Psoas muscle (tissue), 8 donors: Measurements from ENCODE around the gene DESI2. TPM values are rescaled to one million over a fixed set of nuclear protein-coding genes. Genes with fewer than 3 reads are reported as not detected.

Experiments
- ATAC-seq, 4 donors: fragments of 200-7000 bp; cut with Tn5 transposase; one replicate each; pipeline ENCODE4 v1.9.1; 2020; ENCODE audit warnings: moderate library complexity in 3 of 4, mild to moderate bottlenecking in 2 of 4
- DNase-seq, 2 donors: peaks; one replicate each; pipeline ENCODE4 v3.0.0-alpha.2; 2020
- H3K27ac ChIP-seq: fragments of 200-600 bp; one replicate; pipeline ENCODE4 v1.8.0; 2022
- H3K27me3 ChIP-seq, 3 donors: fragments of 200-600 bp in 1 of 3; one replicate each; pipeline versions ENCODE4 v1.6.1 to v1.8.0; 2013 to 2022; ENCODE audit warnings: low read length in 2 of 3, mild to moderate bottlenecking in 2 of 3, moderate library complexity in 1 of 3; ENCODE audit not compliant: insufficient read depth in 3 of 3
- H3K36me3 ChIP-seq, 2 donors: fragments of 200-600 bp in 1 of 2; one replicate each; pipeline versions ENCODE4 v1.6.1 to v1.8.0; 2013 to 2022; ENCODE audit warnings: low read depth in 1 of 2, mild to moderate bottlenecking in 1 of 2, moderate library complexity in 1 of 2; ENCODE audit not compliant: insufficient read depth in 1 of 2
- H3K4me1 ChIP-seq: fragments of 200-600 bp; one replicate; pipeline ENCODE4 v1.8.0; 2022
- H3K4me3 ChIP-seq: fragments of 200-600 bp; one replicate; pipeline ENCODE4 v1.8.0; 2022; ENCODE audit warnings: mild to moderate bottlenecking
- H3K9me3 ChIP-seq: fragments of 200-600 bp; one replicate; pipeline ENCODE4 v1.8.0; 2022
- WGBS, 3 donors: extraction: QIAGEN DNeasy Blood & Tissue Kit; methylation state at CpG; one replicate each; pipeline versions ENCODE4 v1.1.6 to v1.1.7; 2013; 5-methylcytosine and 5-hydroxymethylcytosine counted together
- intact Hi-C, 2 donors: fragments of 100-400 bp; cut with DNase I; formaldehyde crosslinking; loops; one replicate each; pipeline versions ENCODE4 v1.11.0 to v1.14.2; 2022
- polyA plus RNA-seq, 3 donors: library from polyadenylated mRNA; stranded (reverse); fragments of 200-250 nt; gene quantifications; one replicate each; pipeline ENCODE4 v1.2.3, GENCODE V29; 2013
- total RNA-seq, 4 donors: library from RNA; stranded (reverse); fragmentation: NEBNext Ultra II Directional in 2 of 4; extraction: Animal tissue kit (Norgen Biotek cat#: 25700) in 2 of 4; gene quantifications; one replicate each; pipeline versions ENCODE4 v1.2.1 to v1.2.4, GENCODE V29; 2021 to 2023
- TF ChIP-seq, protein P1 (sequence below): fragments of 200-600 bp; IDR thresholded peaks from one replicate; pipeline ENCODE4 v1.8.0; 2022; ENCODE audit warnings: antibody characterized with exemption
- donor health status: healthy with polysubstance abuse.
- donor health status: DM: no; HTN: no; CAD: no; lungs with moderate emphysema.
- donor health status: Bipolar disorder and iron deficiency.
- donor health status: healthy.
- donor health status: DM: yes; HTN: yes; CAD: no.
- donor health status: DM: no; HTN: no; CAD: no.
- donor health status: DM: no; HTN: no; CAD: no.
- donor health status: DM: yes; HTN: yes; CAD: no.

DESI2 gene
- total and polyA plus RNA-seq, 7 donors = 10.9 to 43.3 (median 19.5) TPM

DNA sequence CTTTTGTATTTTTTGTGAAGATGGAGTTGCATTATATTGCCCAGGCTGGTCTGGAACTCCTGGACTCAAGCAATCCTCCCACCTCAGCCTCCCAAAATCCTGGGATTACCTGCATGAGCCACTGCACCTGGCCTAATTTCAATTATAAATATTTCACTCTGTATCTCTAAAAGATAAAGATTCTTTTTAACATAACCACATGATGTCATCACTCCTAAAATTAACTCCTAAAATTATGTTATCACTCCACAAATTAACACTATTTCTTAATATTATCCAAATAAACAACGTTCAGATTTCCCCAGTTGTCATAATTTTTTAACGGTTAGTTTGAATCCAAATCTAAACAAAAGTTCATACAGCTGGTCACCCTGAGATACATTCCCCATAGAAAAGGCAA, 43.0 kb downstream of the DESI2 start:
- no peak for DNase-seq
- no peak overlapping the region for H3K27ac ChIP-seq
- no peak for ATAC-seq
- peaks cover 7 to 90% of the 10 kb centered on the region in 2 donors for H3K36me3 ChIP-seq
- WGBS, 3 donors = 94 to 96% (median 96%) methylated on average over 2 of the region's 2 CpGs
- H3K4me1 ChIP-seq = peaks cover 11% of the 10 kb centered on the region
- intact Hi-C loops = no loop called here
- TF ChIP-seq, protein P1, sequence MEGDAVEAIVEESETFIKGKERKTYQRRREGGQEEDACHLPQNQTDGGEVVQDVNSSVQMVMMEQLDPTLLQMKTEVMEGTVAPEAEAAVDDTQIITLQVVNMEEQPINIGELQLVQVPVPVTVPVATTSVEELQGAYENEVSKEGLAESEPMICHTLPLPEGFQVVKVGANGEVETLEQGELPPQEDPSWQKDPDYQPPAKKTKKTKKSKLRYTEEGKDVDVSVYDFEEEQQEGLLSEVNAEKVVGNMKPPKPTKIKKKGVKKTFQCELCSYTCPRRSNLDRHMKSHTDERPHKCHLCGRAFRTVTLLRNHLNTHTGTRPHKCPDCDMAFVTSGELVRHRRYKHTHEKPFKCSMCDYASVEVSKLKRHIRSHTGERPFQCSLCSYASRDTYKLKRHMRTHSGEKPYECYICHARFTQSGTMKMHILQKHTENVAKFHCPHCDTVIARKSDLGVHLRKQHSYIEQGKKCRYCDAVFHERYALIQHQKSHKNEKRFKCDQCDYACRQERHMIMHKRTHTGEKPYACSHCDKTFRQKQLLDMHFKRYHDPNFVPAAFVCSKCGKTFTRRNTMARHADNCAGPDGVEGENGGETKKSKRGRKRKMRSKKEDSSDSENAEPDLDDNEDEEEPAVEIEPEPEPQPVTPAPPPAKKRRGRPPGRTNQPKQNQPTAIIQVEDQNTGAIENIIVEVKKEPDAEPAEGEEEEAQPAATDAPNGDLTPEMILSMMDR = no peak
- no peak overlapping the region for H3K4me3 ChIP-seq
- H3K27me3 ChIP-seq = no peaks in the 10 kb centered on the region
- peaks cover 4% of the 10 kb centered on the region for H3K9me3 ChIP-seq

DNA sequence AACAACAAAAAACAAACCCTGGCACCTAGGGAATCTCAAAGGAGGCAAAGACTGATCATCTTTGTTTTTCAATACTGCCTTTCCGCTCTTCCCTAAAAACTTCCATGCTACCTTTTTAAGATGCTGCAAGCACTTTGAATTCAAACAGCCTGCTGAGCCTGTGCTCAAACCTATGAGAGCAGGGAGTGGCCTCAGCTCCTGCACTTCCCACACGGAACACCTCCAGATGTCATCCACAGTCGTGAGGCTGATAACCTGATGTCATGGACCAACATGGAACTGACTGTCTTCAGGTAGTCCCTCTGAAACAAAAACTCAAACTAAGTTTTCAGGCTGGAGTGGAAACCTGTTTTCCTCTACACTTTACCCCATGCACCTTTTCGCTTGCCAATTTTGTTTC, 46.8 kb downstream of the DESI2 start:
- Histone ChIP-seq H3K9me3 (peaks cover 4% of the 10 kb centered on the region), H3K4me3 (no peak overlapping the region), H3K4me1 (no peaks in the 10 kb centered on the region), H3K27me3 (no peaks in the 10 kb centered on the region), H3K36me3 (peaks cover 7 to 68% of the 10 kb centered on the region in 2 donors), H3K27ac (no peak overlapping the region)
- TF ChIP-seq, protein P1 = no peak
- WGBS, 3 donors = 96 to 99% (median 98%) methylated on average over 4 of the region's 4 CpGs
- DNase-seq (no peak), ATAC-seq (no peak)
- intact Hi-C loops = no loop called here

DNA sequence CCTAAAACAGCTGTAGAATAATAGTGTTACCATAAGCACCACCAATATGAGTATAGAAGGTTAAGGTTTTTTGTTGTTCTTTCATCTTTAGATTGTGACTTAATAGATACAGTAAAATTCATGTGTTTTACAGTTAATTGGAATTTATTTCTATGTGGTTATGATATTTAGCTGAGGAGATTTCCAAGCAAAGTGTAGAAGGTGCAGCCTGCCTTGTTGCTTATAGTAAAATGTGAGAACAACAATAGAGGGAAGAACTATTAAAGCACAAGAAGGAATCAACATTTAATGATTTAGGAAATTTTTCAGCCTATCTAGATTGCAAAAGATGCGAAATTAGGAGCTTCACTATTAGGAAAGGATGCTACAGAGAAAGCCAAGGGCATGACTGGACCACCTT, 47.9 kb downstream of the DESI2 start:
- peaks cover 4% of the 10 kb centered on the region for H3K9me3 ChIP-seq
- WGBS, 3 donors = 96 to 100% (median 100%) methylated on average over 1 of the region's 1 CpG
- H3K27ac ChIP-seq = no peak overlapping the region
- no peaks in the 10 kb centered on the region for H3K27me3 ChIP-seq
- DNase-seq (no peak), ATAC-seq (no peak)
- TF ChIP-seq, protein P1 = no peak
- intact Hi-C loops = no loop called here
- H3K36me3 ChIP-seq = peaks cover 7 to 62% of the 10 kb centered on the region in 2 donors
- H3K4me1 ChIP-seq = no peaks in the 10 kb centered on the region
- no peak overlapping the region for H3K4me3 ChIP-seq

DNA sequence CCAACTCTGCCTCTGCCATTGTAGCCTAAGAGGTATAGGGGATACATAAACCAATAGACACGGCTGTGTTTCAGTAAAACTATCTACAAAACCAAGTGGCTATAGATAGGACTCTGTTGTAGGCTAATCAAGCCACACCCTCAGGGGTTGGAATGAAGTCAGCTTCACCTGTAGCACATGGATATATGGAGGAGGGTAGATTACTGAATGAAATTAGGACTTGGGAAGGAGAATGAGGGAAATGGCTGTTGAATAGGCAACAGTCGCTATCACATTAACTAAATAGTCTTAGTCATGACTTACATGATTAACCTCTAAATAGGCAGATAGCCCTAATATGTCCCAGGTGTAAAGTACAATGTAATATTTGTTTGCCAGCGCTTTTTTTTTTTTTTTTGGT, 49.7 kb downstream of the DESI2 start:
- H3K36me3 ChIP-seq = peaks cover 10 to 66% of the 10 kb centered on the region in 2 donors
- no peak for DNase-seq
- H3K4me3 ChIP-seq = no peak overlapping the region
- H3K27me3 ChIP-seq = no peaks in the 10 kb centered on the region
- intact Hi-C loops = no loop called here
- TF ChIP-seq, protein P1 = no peak
- no peak overlapping the region for H3K27ac ChIP-seq
- 95 to 100% (median 99%) methylated on average over 3 of the region's 3 CpGs for WGBS, 3 donors
- no peaks in the 10 kb centered on the region for H3K4me1 ChIP-seq
- ATAC-seq = no peak
- peaks cover 4% of the 10 kb centered on the region for H3K9me3 ChIP-seq

DNA sequence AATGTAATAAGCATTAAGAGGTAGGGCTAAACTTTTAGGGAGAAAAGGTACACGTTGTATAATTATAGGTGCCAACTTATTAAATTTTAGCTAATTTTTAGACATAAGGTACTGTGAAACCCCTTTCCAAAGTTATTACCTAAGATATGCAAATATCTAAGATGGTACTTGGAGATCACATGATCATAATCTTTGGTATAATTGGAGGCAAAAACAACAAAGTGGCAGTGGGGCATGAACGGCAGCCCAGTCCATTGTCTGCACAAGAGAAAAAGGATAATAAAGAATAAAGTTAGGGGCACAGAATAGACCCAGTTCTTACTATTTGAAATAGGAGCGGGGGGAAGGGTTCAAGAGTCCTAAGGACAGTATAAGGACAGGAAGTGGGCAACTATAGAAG, 51.2 kb downstream of the DESI2 start:
- ATAC-seq = no peak
- no peaks in the 10 kb centered on the region for H3K4me1 ChIP-seq
- no peaks in the 10 kb centered on the region for H3K27me3 ChIP-seq
- H3K9me3 ChIP-seq = peaks cover 4% of the 10 kb centered on the region
- peaks cover 7 to 51% of the 10 kb centered on the region in 2 donors for H3K36me3 ChIP-seq
- TF ChIP-seq, protein P1 = no peak
- no peak overlapping the region for H3K4me3 ChIP-seq
- no peak overlapping the region for H3K27ac ChIP-seq
- intact Hi-C loops = no loop called here
- 61 to 98% (median 78%) methylated on average over 3 of the region's 3 CpGs for WGBS, 3 donors
- DNase-seq = no peak
